K562 (cell line): Measurements from ENCODE around the gene PAX8.

Experiments
- BCLAF1 ChIP-seq, 2 experiments: fragments of 450-650 bp in 1 of 2; IDR thresholded peaks; 2 replicates each; pipeline ENCODE4 v1.6.1; 2011 to 2017; ENCODE audit warnings: low read depth in 2 of 2, antibody characterized with exemption in 1 of 2, borderline replicate concordance in 1 of 2, low read length in 1 of 2, mild to moderate bottlenecking in 1 of 2, mixed read lengths in 1 of 2; ENCODE audit not compliant: control insufficient read depth in 1 of 2
- CEBPZ ChIP-seq: fragments of 150-350 bp; IDR thresholded peaks from 2 replicates; pipeline ENCODE4 v1.6.1; 2014; ENCODE audit warnings: low read depth, mild to moderate bottlenecking, low read length, borderline replicate concordance
- CREM ChIP-seq: IDR thresholded peaks from 2 replicates; pipeline ENCODE4 v1.6.1; 2014; ENCODE audit warnings: antibody characterized with exemption, low read depth
- IRF2 ChIP-seq: sonication (generic); formaldehyde crosslinking; IDR thresholded peaks from 2 replicates; pipeline ENCODE4 v1.8.1; 2022; ENCODE audit warnings: mild to moderate bottlenecking, missing genetic modification reagents
- POLR2A ChIP-seq: fragments of 450-650 bp; conservative IDR thresholded peaks from 2 replicates; pipeline ENCODE4 v1.6.1; 2016
- RFX5 ChIP-seq: IDR thresholded peaks from 2 replicates; pipeline ENCODE4 v1.6.1; 2011; ENCODE audit warnings: low read depth, mild to moderate bottlenecking, improper control_type of control experiment, low read length
- TRIM24 ChIP-seq, 2 experiments: fragments of 450-650 bp; IDR thresholded peaks; 2 replicates each; pipeline ENCODE4 v1.6.1; 2016
- ZBTB33 ChIP-seq: sonication (generic); formaldehyde crosslinking; IDR thresholded peaks from 2 replicates; pipeline ENCODE4 v1.8.1; 2023; ENCODE audit warnings: mild to moderate bottlenecking, missing genetic modification reagents

GRCh38 chr2:113226462-113226861, 52.3 kb downstream of the PAX8 start:
- TF ChIP-seq POLR2A: no peak
- TF ChIP-seq IRF2 (CRISPR knock-in tag): no peak
- TF ChIP-seq ZBTB33 (CRISPR knock-in tag): no peak
- TF ChIP-seq BCLAF1 (IDR thresholded peaks at IDR 0.05; ENCODE audit: borderline replicate concordance in 1 of 2, control insufficient read depth in 1 of 2, low read depth in 2 of 2, low read length in 1 of 2): no peak
- no peak for TF ChIP-seq CREM
- no peak for TF ChIP-seq CEBPZ
- TF ChIP-seq TRIM24 (IDR thresholded peaks at IDR 0.05): no peak
- TF ChIP-seq RFX5: no peak
